ENCODE measurements around the gene SOCS4. TPM values are rescaled to one million over a fixed set of nuclear protein-coding genes. Genes with fewer than 3 reads are reported as not detected.
"Not testable (repeated sequence)": the region's sequence is repeated elsewhere in the genome, so short reads cannot be mapped to it uniquely, and the experiment has no call there.

The SOCS4 gene
- total RNA-seq, 2 experiments from 2014 or later: 23.0 to 37.3 TPM

- Histone ChIP-seq H3K27ac (ENCODE audit: low read depth, low read length, poor library complexity, severe bottlenecking) (no peak overlapping the region), H4K20me1 (ENCODE audit: insufficient read depth, low read length) (no peaks in the 10 kb centered on the region), H3K9me2 (ENCODE audit: insufficient read depth, low read length) (no peaks in the 10 kb centered on the region), H3K4me3 (ENCODE audit: low read depth, low read length, poor library complexity, severe bottlenecking) (no peak overlapping the region), H3K79me2 (ENCODE audit: insufficient read depth, low read depth, low read length) (no peaks in the 10 kb centered on the region), H3K4me1 (ENCODE audit: insufficient read depth, low read length, poor library complexity, severe bottlenecking) (peaks cover 29% of the 10 kb centered on the region), H3K9me3 (ENCODE audit: low read length) (no peaks in the 10 kb centered on the region), H3K4me2 (ENCODE audit: low read length) (no peak overlapping the region), H2AFZ (ENCODE audit: low read length) (peak overlapping the region; percentile 16; the same call in 1 of the 2 replicates), H3K36me3 (ENCODE audit: insufficient read depth, low read length) (no peaks in the 10 kb centered on the region)
- TF ChIP-seq CTCF (conservative IDR thresholded peaks at IDR 0.05; ENCODE audit: low read length): no peak
- TF ChIP-seq EZH2phosphoT487 (IDR thresholded peaks at IDR 0.05; ENCODE audit: borderline replicate concordance, low read depth, low read length): no peak
- intact Hi-C loops (cut with micrococcal nuclease; ENCODE audit: unreplicated experiment): no loop called here
- CTCF ChIA-PET (ENCODE audit: unreplicated experiment): no interaction called here
- no peak for DNase-seq (ENCODE audit: low spot score)
- POLR2A ChIA-PET: interaction anchor here (0.7 to 1.1 kb wide), 2 partner anchors 39 to 60 kb away, joined by 3 read pairs; no protein-coding TSS in a partner anchor
- BruUV-seq (replicated peaks): no TSS peak
These were observed 48.7 kb downstream of the SOCS4 start for GRCh38 chr14:55075628-55076175.

- Histone ChIP-seq H3K4me1 (ENCODE audit: insufficient read depth, low read length, poor library complexity, severe bottlenecking) (peaks cover 17% of the 10 kb centered on the region), H3K9me2 (ENCODE audit: insufficient read depth, low read length) (no peaks in the 10 kb centered on the region), H2AFZ (ENCODE audit: low read length) (no peak overlapping the region), H3K36me3 (ENCODE audit: insufficient read depth, low read length) (no peaks in the 10 kb centered on the region), H3K4me3 (ENCODE audit: low read depth, low read length, poor library complexity, severe bottlenecking) (no peak overlapping the region), H3K9me3 (ENCODE audit: low read length) (no peaks in the 10 kb centered on the region), H4K20me1 (ENCODE audit: insufficient read depth, low read length) (no peaks in the 10 kb centered on the region), H3K27ac (ENCODE audit: low read depth, low read length, poor library complexity, severe bottlenecking) (no peak overlapping the region), H3K4me2 (ENCODE audit: low read length) (no peak overlapping the region), H3K79me2 (ENCODE audit: insufficient read depth, low read depth, low read length) (no peaks in the 10 kb centered on the region)
- BruUV-seq (replicated peaks): no TSS peak
- no peak for DNase-seq (ENCODE audit: low spot score)
- POLR2A ChIA-PET: interaction anchor here (1.2 to 1.5 kb wide), 6 partner anchors 14 to 26 kb away, joined by 3 to 6 read pairs (median 4); partner anchors contain the start of gene MAPK1IP1L
- intact Hi-C loops (cut with micrococcal nuclease; ENCODE audit: unreplicated experiment): no loop called here
- TF ChIP-seq EZH2phosphoT487 (IDR thresholded peaks at IDR 0.05; ENCODE audit: borderline replicate concordance, low read depth, low read length) (no peak), CTCF (conservative IDR thresholded peaks at IDR 0.05; ENCODE audit: low read length) (no peak)
- CTCF ChIA-PET (ENCODE audit: unreplicated experiment): no interaction called here
These were observed 50.4 kb downstream of the SOCS4 start for GRCh38 chr14:55077170-55078151.

DNA sequence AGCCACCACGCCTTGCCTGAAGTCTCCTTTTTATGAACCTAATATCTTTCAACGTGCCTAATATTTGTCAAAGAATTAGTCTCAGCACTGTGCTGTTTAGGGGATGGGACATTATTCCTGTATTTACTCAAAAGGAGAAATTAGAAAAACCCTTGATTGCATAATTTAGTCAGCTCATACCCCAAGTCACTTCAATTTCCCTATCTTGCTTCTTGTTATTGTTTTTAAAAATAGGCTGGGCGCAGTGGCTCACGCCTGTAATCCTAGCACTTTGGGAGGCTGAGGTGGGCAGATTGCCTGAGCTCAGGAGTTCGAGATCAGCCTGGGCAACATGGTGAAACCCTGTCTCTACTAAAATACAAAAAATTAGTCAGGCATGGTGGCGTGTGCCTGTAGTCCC lies 52.9 kb downstream of the SOCS4 start:
- intact Hi-C loops (cut with micrococcal nuclease; ENCODE audit: unreplicated experiment): loop anchor here (10.0 kb wide), 2 partner anchors 275 to 345 kb away; no protein-coding TSS in a partner anchor
- BruUV-seq (replicated peaks); H3K27ac ChIP-seq (ENCODE audit: low read depth, low read length, poor library complexity, severe bottlenecking); H3K36me3 ChIP-seq (ENCODE audit: insufficient read depth, low read length); H2AFZ ChIP-seq (ENCODE audit: low read length); H3K4me3 ChIP-seq (ENCODE audit: low read depth, low read length, poor library complexity, severe bottlenecking); H3K4me2 ChIP-seq (ENCODE audit: low read length); H3K9me2 ChIP-seq (ENCODE audit: insufficient read depth, low read length); H4K20me1 ChIP-seq (ENCODE audit: insufficient read depth, low read length); H3K9me3 ChIP-seq (ENCODE audit: low read length); H3K79me2 ChIP-seq (ENCODE audit: insufficient read depth, low read depth, low read length); DNase-seq (ENCODE audit: low spot score); H3K4me1 ChIP-seq (ENCODE audit: insufficient read depth, low read length, poor library complexity, severe bottlenecking): not testable (repeated sequence)
- CTCF ChIA-PET (ENCODE audit: unreplicated experiment): interaction anchor here (1.4 kb wide), 1 partner anchor 14 kb away, joined by 4 read pairs; no protein-coding TSS in a partner anchor
- POLR2A ChIA-PET: interaction anchor here (0.6 to 1.4 kb wide), 5 partner anchors 9 to 45 kb away, joined by 3 to 7 read pairs (median 3); no protein-coding TSS in a partner anchor
